Panc1 (cell line): Measurements from ENCODE around the gene AHRR. TPM values are rescaled to one million over a fixed set of nuclear protein-coding genes. Genes with fewer than 3 reads are reported as not detected.

ENCODE experiments used
- ATAC-seq: fragments of 200-7000 bp; cut with Tn5 transposase; 2 replicates; pipeline ENCODE4 v1.9.1; 2020; ENCODE audit warnings: mild to moderate bottlenecking, moderate library complexity
- BruUV-seq: library from RNA; stranded (reverse); fragments of 400-500 nt; replicated peaks from 2 replicates; lab custom pipeline; 2021; lab: Mats Ljungman, UMichigan
- CTCF ChIA-PET: fragments of 300-600 bp; sonication (Branson Sonifier 250); formaldehyde crosslinking; loops from one replicate; lab custom pipeline; 2022; ENCODE audit warnings: antibody characterized with exemption; lab: Charles Lee
- POLR2A ChIA-PET: fragments of 300-600 bp; sonication (Branson Sonifier 250); formaldehyde crosslinking; loops from one replicate; lab custom pipeline; 2022; ENCODE audit warnings: antibody characterized with exemption; lab: Charles Lee
- DNase-seq: peaks from one replicate; pipeline ENCODE4 v3.0.0-alpha.2; 2010; ENCODE audit warnings: low read depth, low spot score
- H3K27ac ChIP-seq: 2 replicates; pipeline ENCODE4 v1.5.1; 2011; ENCODE audit warnings: mild to moderate bottlenecking, low read length, inconsistent platforms
- H3K27me3 ChIP-seq: fragments of 200-500 bp; sonication (Bioruptor generic); 2 replicates; pipeline ENCODE4 v1.6.0; 2014; ENCODE audit warnings: low read length, inconsistent platforms; ENCODE audit not compliant: control insufficient read depth, insufficient read depth
- H3K36me3 ChIP-seq: fragments of 200-500 bp; sonication (Bioruptor generic); 2 replicates; pipeline ENCODE4 v1.5.1; 2014; ENCODE audit warnings: inconsistent platforms, mild to moderate bottlenecking, low read length, moderate library complexity; ENCODE audit not compliant: control insufficient read depth, insufficient read depth
- H3K4me1 ChIP-seq: 2 replicates; pipeline ENCODE4 v1.5.1; 2011; ENCODE audit warnings: inconsistent platforms, mild to moderate bottlenecking, low read length, moderate library complexity; ENCODE audit not compliant: control insufficient read depth, insufficient read depth
- H3K4me3 ChIP-seq, 2 experiments: 2 replicates each; pipeline ENCODE4 v1.5.1; 2011 to 2012; ENCODE audit warnings: low read depth in 2 of 2, low read length in 2 of 2, mild to moderate bottlenecking in 2 of 2, inconsistent platforms in 1 of 2, moderate library complexity in 1 of 2
- H3K9me3 ChIP-seq: fragments of 200-500 bp; sonication (Bioruptor generic); 2 replicates; pipeline ENCODE4 v1.5.1; 2014; ENCODE audit warnings: low read depth, mild to moderate bottlenecking, inconsistent platforms, low read length, moderate library complexity; ENCODE audit not compliant: control insufficient read depth, insufficient read depth
- CTCF ChIP-seq: fragments of 450-650 bp; IDR thresholded peaks from 2 replicates; pipeline ENCODE4 v1.5.1; 2017; ENCODE audit warnings: mild to moderate bottlenecking
- POLR2AphosphoS5 ChIP-seq: IDR thresholded peaks from 2 replicates; pipeline ENCODE4 v1.6.1; 2012; ENCODE audit warnings: mild to moderate bottlenecking, low read depth, low read length, moderate library complexity
- REST ChIP-seq, 2 experiments: IDR thresholded peaks; 2 replicates each; pipeline ENCODE4 v1.6.1; 2011 to 2012; ENCODE audit warnings: low read depth in 2 of 2, control low read depth in 1 of 2, low read length in 1 of 2, mild to moderate bottlenecking in 1 of 2, moderate library complexity in 1 of 2; ENCODE audit not compliant: insufficient read depth in 1 of 2
- SIN3A ChIP-seq: IDR thresholded peaks from 2 replicates; pipeline ENCODE4 v1.6.1; 2012; ENCODE audit warnings: low read depth, mild to moderate bottlenecking, low read length, moderate library complexity, borderline replicate concordance; ENCODE audit not compliant: insufficient read depth
- TCF7L2 ChIP-seq: IDR thresholded peaks from 2 replicates; pipeline ENCODE4 v1.6.1; 2011; ENCODE audit warnings: mild to moderate bottlenecking, low read depth, low read length, inconsistent platforms
- in situ Hi-C: cut with HindIII; loops from 2 replicates; pipeline ENCODE4 v1.10.0; 2016; ENCODE audit warnings: low sequenced_read_pairs, low pct_unique_long_range_greater_than_20kb
- intact Hi-C: fragments of 100-400 bp; cut with micrococcal nuclease; formaldehyde crosslinking; loops from one replicate; pipeline ENCODE4 v1.10.0; 2022; ENCODE audit not compliant: unreplicated experiment
- total RNA-seq: library from RNA; stranded (reverse); gene quantifications from one replicate; pipeline ENCODE4 v1.2.1, GENCODE V29; 2021; ENCODE audit not compliant: unreplicated experiment

The AHRR gene
- total RNA-seq, 1 experiment from 2014 or later = 23.6 TPM

- no peak overlapping the region for H3K4me3 ChIP-seq
- BruUV-seq = no TSS peak
- ChIA-PET CTCF (interaction anchor here (0.6 kb wide), 1 partner anchor 147 kb away, joined by 3 read pairs; no protein-coding TSS in a partner anchor), POLR2A (no interaction called here)
- ATAC-seq = no peak
- no peak for TF ChIP-seq SIN3A
- no peak for TF ChIP-seq REST (IDR thresholded peaks at IDR 0.05; ENCODE audit: insufficient read depth in 1 of 2, low read depth in 2 of 2, low read length in 1 of 2)
- no peak for TF ChIP-seq CTCF
- TF ChIP-seq TCF7L2 = no peak
- TF ChIP-seq POLR2AphosphoS5 = no peak
- H3K36me3 ChIP-seq = peaks cover 15% of the 10 kb centered on the region; the same call in 1 of the 2 replicates
- DNase-seq = no peak
- intact Hi-C loops = no loop called here
- peaks cover 13% of the 10 kb centered on the region for H3K4me1 ChIP-seq
- in situ Hi-C loops = no loop called here
- H3K27ac ChIP-seq = no peak overlapping the region
- H3K9me3 ChIP-seq = peaks cover 4% of the 10 kb centered on the region; the same call in 1 of the 2 replicates
- H3K27me3 ChIP-seq = no peaks in the 10 kb centered on the region
Measured at GRCh38 chr5:445591-445990, 124.1 kb downstream of the AHRR start.

- CTCF ChIA-PET = interaction anchor here (0.6 to 1.2 kb wide), 11 partner anchors 10 to 190 kb away, joined by 3 to 9 read pairs (median 3); partner anchors contain the start of gene AHRR
- BruUV-seq = no TSS peak
- POLR2A ChIA-PET = interaction anchor here (0.6 kb wide), 1 partner anchor 49 kb away, joined by 3 read pairs; no protein-coding TSS in a partner anchor
- Histone ChIP-seq H3K9me3 (peaks cover 10% of the 10 kb centered on the region; the same call in 1 of the 2 replicates), H3K4me1 (peaks cover 13% of the 10 kb centered on the region), H3K36me3 (peaks cover 21% of the 10 kb centered on the region), H3K27me3 (no peaks in the 10 kb centered on the region), H3K27ac (no peak overlapping the region), H3K4me3 (no peak overlapping the region)
- no peak for DNase-seq
- in situ Hi-C loops (no loop called here), intact Hi-C loops (no loop called here)
- no peak for ATAC-seq
- no peak for TF ChIP-seq CTCF
- TF ChIP-seq TCF7L2 = no peak
- no peak for TF ChIP-seq REST (IDR thresholded peaks at IDR 0.05; ENCODE audit: insufficient read depth in 1 of 2, low read depth in 2 of 2, low read length in 1 of 2)
- no peak for TF ChIP-seq SIN3A
- TF ChIP-seq POLR2AphosphoS5 = no peak
Measured at GRCh38 chr5:446066-446882, 124.8 kb downstream of the AHRR start.
